Body of pancreas (tissue), 4 donors: ENCODE measurements around the gene MSL1. TPM values are rescaled to one million over a fixed set of nuclear protein-coding genes. Genes with fewer than 3 reads are reported as not detected.
A peak's percentile ranks its signal among the peaks of the same experiment; 100 is the strongest.

Source experiments
- ATAC-seq: fragments of 150-250 bp; one replicate; pipeline ENCODE4 v1.9.1; 2016
- DNase-seq, 4 donors: peaks; one replicate each; pipeline ENCODE4 v3.0.0-alpha.2; 2019
- H3K27ac ChIP-seq, 4 donors: fragments of 200-600 bp; sonication (generic); 1 replicate in 3 of 4; 2 replicates in 1 of 4; pipeline versions ENCODE4 v1.5.1 to v1.6.1; 2016 to 2019; ENCODE audit warnings: mild to moderate bottlenecking in 1 of 4, mixed read lengths in 1 of 4, moderate library complexity in 1 of 4
- H3K27me3 ChIP-seq, 2 donors: fragments of 200-600 bp; sonication (generic); one replicate each; pipeline ENCODE4 v1.6.0; 2016; ENCODE audit warnings: mild to moderate bottlenecking in 1 of 2
- H3K36me3 ChIP-seq, 2 donors: fragments of 200-600 bp; sonication (generic); replicated peaks in 1 of 2; 2 replicates each; pipeline ENCODE4 v1.5.1; 2016; ENCODE audit warnings: low read depth in 2 of 2; ENCODE audit not compliant: insufficient read depth in 1 of 2
- H3K4me1 ChIP-seq: fragments of 200-600 bp; sonication (generic); one replicate; pipeline ENCODE4 v1.6.0; 2016
- H3K4me3 ChIP-seq, 2 donors: fragments of 200-600 bp; sonication (generic); 1 replicate in 1 of 2; 2 replicates in 1 of 2; pipeline ENCODE4 v1.5.1; 2016 to 2019
- H3K9me3 ChIP-seq, 3 donors: fragments of 200-600 bp; sonication (generic); 1 replicate in 2 of 3; 2 replicates in 1 of 3; pipeline ENCODE4 v1.5.1; 2016
- POLR2A ChIP-seq, 3 donors: fragments of 450-650 bp; IDR thresholded peaks; one replicate each; pipeline ENCODE4 v1.6.1; 2016; ENCODE audit warnings: antibody characterized with exemption in 3 of 3, mild to moderate bottlenecking in 2 of 3
- WGBS, 2 donors: methylation state at CpG; one replicate each; pipeline ENCODE4 v1.1.5; 2017; 5-methylcytosine and 5-hydroxymethylcytosine counted together
- intact Hi-C: fragments of 100-400 bp; cut with DNase I; formaldehyde crosslinking; loops from one replicate; pipeline ENCODE4 v1.15.1; 2023
- total RNA-seq, 2 donors: library from RNA; depleted of rRNA; stranded (reverse); fragments of >200 nt; gene quantifications; one replicate each; pipeline ENCODE4 v1.1.0, GENCODE V29; 2016
- TF ChIP-seq, protein P1 (sequence below), 7 experiments: fragments of 450-650 bp in 4 of 7; fragments of 200-600 bp in 3 of 7; sonication (generic) in 3 of 7; IDR thresholded peaks; one replicate each; pipeline ENCODE4 v1.5.1; 2016 to 2019; ENCODE audit warnings: antibody characterized with exemption in 7 of 7

Gene MSL1
- total RNA-seq, 2 donors from 2014 or later, result 75.5 to 157 TPM

DNA sequence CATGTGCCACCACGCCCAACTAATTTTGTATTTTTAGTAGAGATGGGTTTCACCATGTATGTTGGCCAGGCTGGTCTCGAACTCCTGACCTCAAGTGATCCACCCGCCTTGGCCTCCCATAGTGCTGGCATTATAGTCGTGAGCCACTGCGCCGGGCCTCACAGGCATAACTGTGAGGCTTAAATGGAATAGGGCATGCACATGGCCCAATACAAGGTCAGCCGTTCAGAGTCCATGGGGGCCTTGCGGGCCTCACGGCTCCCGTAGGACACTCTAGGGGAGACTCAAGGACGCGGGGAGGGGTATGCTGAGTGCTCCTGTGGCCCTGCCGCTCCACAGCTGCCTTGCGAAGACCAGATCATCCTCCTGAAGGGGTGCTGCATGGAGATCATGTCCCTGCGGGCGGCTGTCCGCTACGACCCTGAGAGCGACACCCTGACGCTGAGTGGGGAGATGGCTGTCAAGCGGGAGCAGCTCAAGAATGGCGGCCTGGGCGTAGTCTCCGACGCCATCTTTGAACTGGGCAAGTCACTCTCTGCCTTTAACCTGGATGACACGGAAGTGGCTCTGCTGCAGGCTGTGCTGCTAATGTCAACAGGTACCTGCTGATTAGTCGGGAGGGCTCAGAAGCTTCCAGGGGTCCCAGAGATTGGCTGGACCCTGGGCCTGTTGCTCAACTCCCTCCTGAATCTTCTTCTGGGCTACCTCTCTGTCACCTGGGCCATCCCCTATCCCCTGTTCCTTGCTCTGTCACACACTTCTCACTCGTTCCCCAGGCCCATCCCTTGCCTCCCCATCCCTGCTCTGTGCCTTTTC lies 33.7 kb upstream of the MSL1 start:
- 88 to 93% methylated on average over 6 to 28 of the region's 28 CpGs for WGBS, 2 donors

DNA sequence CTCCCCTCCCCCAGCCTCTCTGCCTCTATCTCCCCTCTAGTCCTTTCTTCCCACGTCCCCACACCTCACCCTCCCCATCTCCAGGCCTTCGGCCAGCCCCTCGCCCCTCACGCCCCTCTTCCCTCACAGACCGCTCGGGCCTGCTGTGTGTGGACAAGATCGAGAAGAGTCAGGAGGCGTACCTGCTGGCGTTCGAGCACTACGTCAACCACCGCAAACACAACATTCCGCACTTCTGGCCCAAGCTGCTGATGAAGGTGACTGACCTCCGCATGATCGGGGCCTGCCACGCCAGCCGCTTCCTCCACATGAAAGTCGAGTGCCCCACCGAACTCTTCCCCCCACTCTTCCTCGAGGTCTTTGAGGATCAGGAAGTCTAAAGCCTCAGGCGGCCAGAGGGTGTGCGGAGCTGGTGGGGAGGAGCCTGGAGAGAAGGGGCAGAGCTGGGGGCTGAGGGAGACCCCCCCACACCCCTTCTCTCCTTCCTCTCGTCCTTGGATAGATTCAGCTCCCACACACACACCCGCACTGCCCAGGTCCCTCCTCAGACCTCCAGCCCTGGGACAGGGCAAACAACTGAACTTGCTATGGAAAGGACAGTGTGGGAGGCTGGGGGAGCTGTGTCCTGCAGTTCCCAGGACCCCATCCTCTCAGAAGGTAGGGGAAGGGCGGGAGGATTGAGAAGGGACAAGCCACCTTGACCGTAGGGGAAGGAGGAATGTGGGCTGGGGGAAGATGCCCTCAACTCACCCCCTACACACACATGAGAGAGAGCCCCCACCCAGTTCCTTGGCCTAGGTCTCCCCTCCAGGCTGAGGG lies 32.5 kb upstream of the MSL1 start:
- H3K27ac ChIP-seq, result no peak overlapping the region
- H3K4me1 ChIP-seq, result peaks cover 17% of the 10 kb centered on the region
- no peak overlapping the region for H3K4me3 ChIP-seq
- peaks cover 10 to 26% of the 10 kb centered on the region in 2 donors for H3K36me3 ChIP-seq
- TF ChIP-seq, protein P1, sequence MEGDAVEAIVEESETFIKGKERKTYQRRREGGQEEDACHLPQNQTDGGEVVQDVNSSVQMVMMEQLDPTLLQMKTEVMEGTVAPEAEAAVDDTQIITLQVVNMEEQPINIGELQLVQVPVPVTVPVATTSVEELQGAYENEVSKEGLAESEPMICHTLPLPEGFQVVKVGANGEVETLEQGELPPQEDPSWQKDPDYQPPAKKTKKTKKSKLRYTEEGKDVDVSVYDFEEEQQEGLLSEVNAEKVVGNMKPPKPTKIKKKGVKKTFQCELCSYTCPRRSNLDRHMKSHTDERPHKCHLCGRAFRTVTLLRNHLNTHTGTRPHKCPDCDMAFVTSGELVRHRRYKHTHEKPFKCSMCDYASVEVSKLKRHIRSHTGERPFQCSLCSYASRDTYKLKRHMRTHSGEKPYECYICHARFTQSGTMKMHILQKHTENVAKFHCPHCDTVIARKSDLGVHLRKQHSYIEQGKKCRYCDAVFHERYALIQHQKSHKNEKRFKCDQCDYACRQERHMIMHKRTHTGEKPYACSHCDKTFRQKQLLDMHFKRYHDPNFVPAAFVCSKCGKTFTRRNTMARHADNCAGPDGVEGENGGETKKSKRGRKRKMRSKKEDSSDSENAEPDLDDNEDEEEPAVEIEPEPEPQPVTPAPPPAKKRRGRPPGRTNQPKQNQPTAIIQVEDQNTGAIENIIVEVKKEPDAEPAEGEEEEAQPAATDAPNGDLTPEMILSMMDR (IDR thresholded peaks at IDR 0.05), result no peak
- TF ChIP-seq POLR2A (IDR thresholded peaks at IDR 0.05), result no peak
- WGBS, 2 donors, result 83 to 88% methylated on average over 22 to 23 of the region's 26 CpGs
- H3K27me3 ChIP-seq, result no peaks in the 10 kb centered on the region
- ATAC-seq (no peak), DNase-seq (peak in 1 of 4 donors; percentile 10)
- no peaks in the 10 kb centered on the region for H3K9me3 ChIP-seq
- intact Hi-C loops, result no loop called here

More for the DNA sequence above, 33.7 kb upstream of the MSL1 start:
- intact Hi-C loops, result no loop called here
- H3K36me3 ChIP-seq, result peaks cover 9 to 25% of the 10 kb centered on the region in 2 donors
- H3K27me3 ChIP-seq, result no peaks in the 10 kb centered on the region
- no peaks in the 10 kb centered on the region for H3K9me3 ChIP-seq
- no peak for ATAC-seq
- TF ChIP-seq POLR2A (IDR thresholded peaks at IDR 0.05), result no peak
- TF ChIP-seq, protein P1 (IDR thresholded peaks at IDR 0.05), result no peak
- no peak overlapping the region for H3K4me3 ChIP-seq
- DNase-seq, result no peak
- H3K4me1 ChIP-seq, result peaks cover 14% of the 10 kb centered on the region
- no peak overlapping the region for H3K27ac ChIP-seq

DNA sequence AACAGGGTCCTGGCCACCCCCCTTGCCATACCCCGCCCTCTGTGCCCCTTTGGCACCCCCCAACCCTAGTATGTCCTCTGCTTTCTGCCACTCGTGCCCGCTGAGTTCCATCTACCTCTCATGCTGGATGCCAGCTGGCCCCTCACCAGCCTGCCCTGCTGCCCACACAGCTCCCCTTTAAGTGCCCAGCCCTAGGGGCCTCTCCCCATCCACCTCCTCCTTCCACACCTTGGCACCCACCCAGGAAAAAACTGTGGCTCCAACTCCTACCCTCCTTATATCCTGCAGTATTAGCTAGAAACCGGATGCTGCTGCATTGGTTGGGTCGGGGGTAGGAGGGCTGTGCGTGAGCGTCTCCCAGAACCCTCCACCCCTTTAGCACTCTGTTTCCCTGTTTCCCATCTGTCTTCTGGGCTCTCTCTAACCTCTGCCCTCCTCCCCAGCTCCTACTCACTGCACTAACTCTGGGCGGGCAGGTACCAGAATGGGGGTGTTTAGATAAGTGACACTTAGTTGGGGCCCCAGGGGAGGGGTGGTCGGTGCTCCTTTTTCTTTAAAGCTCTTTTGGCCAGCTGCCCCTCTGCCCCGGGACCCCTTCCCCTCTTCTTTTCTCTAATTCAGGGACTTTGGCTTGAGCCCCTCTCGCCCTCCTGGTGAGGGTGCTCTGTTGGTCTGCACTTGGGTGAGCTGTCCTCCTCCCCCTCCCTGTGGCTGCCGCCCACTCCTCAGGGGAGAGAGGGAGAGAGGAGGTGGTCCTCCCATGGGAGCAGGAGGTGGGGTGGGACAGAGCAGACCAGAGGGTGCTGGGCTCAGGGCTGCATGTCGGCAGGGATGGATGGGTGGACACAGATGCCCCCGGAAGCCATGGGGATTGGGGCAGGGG lies 31.3 kb upstream of the MSL1 start:
- H3K4me1 ChIP-seq, result peaks cover 29% of the 10 kb centered on the region
- WGBS, 2 donors, result 67 to 75% methylated on average over 12 to 14 of the region's 14 CpGs

More for the DNA sequence above, 31.3 kb upstream of the MSL1 start:
- Histone ChIP-seq H3K4me3 (no peak overlapping the region), H3K27me3 (no peaks in the 10 kb centered on the region), H3K36me3 (peaks cover 8 to 22% of the 10 kb centered on the region in 2 donors), H3K9me3 (no peaks in the 10 kb centered on the region), H3K27ac (peak overlapping the region in 1 of 4 donors; percentile 18)
- no peak for ATAC-seq
- DNase-seq, result peak in 1 of 4 donors; percentile 31
- TF ChIP-seq POLR2A (IDR thresholded peaks at IDR 0.05), result no peak
- TF ChIP-seq, protein P1 (IDR thresholded peaks at IDR 0.05), result no peak
- intact Hi-C loops, result no loop called here
